Central memory CD8-positive, alpha-beta T cell (primary cell): ENCODE data around the gene ANKRD11.
A peak's percentile ranks its signal among the peaks of the same experiment; 100 is the strongest.
"Not testable (repeated sequence)": the region's sequence is repeated elsewhere in the genome, so short reads cannot be mapped to it uniquely, and the experiment has no call there.

ENCODE experiments used
- ATAC-seq: fragments of 150-1000 bp; cut with Tn5 transposase; replicated peaks from 2 replicates; pipeline ENCODE4 v1.10.0; 2022; ENCODE audit warnings: mild to moderate bottlenecking, moderate FRiP score, moderate number of reproducible peaks; ENCODE audit not compliant: poor library complexity, severe bottlenecking; ENCODE audit errors: extremely low read depth
- DNase-seq, 2 donors: peaks; one replicate each; pipeline ENCODE4 v3.0.0; 2021; ENCODE audit warnings: low spot score in 2 of 2
- H3K27ac Mint-ChIP-seq: one replicate; pipeline ENCODE4 v1.8.0; 2022; ENCODE audit warnings: low read depth, mild to moderate bottlenecking, moderate library complexity, mixed read lengths
- H3K27me3 Mint-ChIP-seq: one replicate; pipeline ENCODE4 v1.8.0; 2022; ENCODE audit warnings: mixed read lengths
- H3K36me3 Mint-ChIP-seq: one replicate; pipeline ENCODE4 v1.8.0; 2022; ENCODE audit warnings: mild to moderate bottlenecking, moderate library complexity, mixed read lengths; ENCODE audit not compliant: insufficient read depth
- H3K4me1 Mint-ChIP-seq: one replicate; pipeline ENCODE4 v1.8.0; 2022; ENCODE audit warnings: mixed read lengths
- H3K4me3 Mint-ChIP-seq: one replicate; pipeline ENCODE4 v1.8.0; 2022; ENCODE audit warnings: mild to moderate bottlenecking, moderate library complexity, mixed read lengths
- H3K9me3 Mint-ChIP-seq: one replicate; pipeline ENCODE4 v1.8.0; 2022; ENCODE audit warnings: mixed read lengths

ANKRD11 gene

DNA sequence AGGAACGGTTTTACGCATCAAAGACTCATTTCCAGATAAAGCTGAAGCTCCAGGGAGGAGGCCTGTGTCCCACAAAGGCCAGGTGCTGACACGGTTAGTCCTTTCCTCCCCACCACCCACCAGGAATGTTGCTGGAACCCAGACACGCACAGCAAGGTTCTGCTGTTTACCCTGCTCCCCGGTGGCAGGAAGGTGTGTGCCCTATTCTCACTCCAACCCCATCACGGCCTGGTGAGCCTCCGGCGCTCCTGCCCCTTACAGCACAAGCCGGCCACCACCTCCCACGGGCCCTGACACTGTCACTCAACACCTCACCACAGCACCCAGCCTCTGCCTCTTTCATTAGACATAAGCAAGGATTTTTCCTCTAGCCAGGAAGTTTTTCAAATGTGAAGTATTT lies 47.8 kb downstream of the ANKRD11 start:
- H3K27ac Mint-ChIP-seq, result peak overlapping the region; percentile 79
- ATAC-seq (no peak), DNase-seq (no peak)
- no peaks in the 10 kb centered on the region for H3K27me3 Mint-ChIP-seq
- H3K36me3 Mint-ChIP-seq, result peaks cover 34% of the 10 kb centered on the region
- H3K9me3 Mint-ChIP-seq, result no peaks in the 10 kb centered on the region
- H3K4me3 Mint-ChIP-seq, result peak overlapping the region; percentile 55
- peaks cover 93% of the 10 kb centered on the region for H3K4me1 Mint-ChIP-seq

- no peak for ATAC-seq
- Mint-ChIP-seq H3K27ac (no peak overlapping the region), H3K27me3 (no peaks in the 10 kb centered on the region), H3K36me3 (peaks cover 44% of the 10 kb centered on the region), H3K4me1 (peaks cover 86% of the 10 kb centered on the region), H3K9me3 (no peaks in the 10 kb centered on the region), H3K4me3 (no peak overlapping the region)
- no peak for DNase-seq
These were observed 50.7 kb downstream of the ANKRD11 start for GRCh38 chr16:89439659-89440058.

GRCh38 chr16:89437991-89438390 lies 52.4 kb downstream of the ANKRD11 start:
- Mint-ChIP-seq H3K27me3 (no peaks in the 10 kb centered on the region), H3K9me3 (no peaks in the 10 kb centered on the region), H3K4me3 (peak overlapping the region; percentile 38), H3K27ac (peak overlapping the region; percentile 68), H3K36me3 (peaks cover 48% of the 10 kb centered on the region), H3K4me1 (peaks cover 70% of the 10 kb centered on the region)
- ATAC-seq (no peak), DNase-seq (no peak)

DNA sequence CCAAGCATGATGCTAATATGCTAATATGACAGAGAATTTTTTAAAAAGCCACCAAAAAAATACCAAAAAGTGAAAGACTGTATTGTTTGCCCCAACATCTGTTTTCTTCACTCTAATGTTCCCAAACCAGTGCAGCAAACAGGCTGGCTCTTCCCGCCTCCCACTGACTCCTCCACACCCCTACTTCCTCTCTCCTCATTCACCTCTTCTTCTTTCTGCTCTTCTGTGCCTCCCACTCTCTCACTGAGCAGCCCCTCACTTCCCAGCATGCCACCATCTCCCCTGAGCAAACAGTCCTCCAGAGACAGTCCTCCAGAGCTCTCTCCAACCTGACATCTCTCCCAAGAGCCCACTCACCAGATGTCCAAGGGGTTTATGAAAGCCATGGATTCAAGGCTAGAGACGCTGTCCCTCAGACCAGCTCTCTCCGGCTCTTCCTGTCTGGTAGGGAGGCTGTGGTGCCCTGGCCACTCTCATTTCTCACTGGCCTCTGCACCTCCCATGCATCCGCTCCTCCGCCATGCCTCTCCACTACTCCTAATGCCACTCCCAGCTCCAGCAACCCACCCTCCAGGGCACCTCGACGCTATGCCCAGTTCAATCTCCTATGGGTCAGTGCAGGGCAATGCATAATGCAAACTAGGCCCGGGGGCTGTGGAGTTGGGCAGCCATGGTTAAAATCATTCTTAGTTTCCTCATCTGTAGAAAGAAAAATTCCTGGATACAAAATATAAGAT lies 52.9 kb downstream of the ANKRD11 start:
- H3K27ac Mint-ChIP-seq, result peak overlapping the region; percentile 68
- H3K4me3 Mint-ChIP-seq, result peak overlapping the region; percentile 38
- H3K36me3 Mint-ChIP-seq, result peaks cover 45% of the 10 kb centered on the region
- no peak for DNase-seq
- no peaks in the 10 kb centered on the region for H3K27me3 Mint-ChIP-seq
- H3K4me1 Mint-ChIP-seq, result peaks cover 65% of the 10 kb centered on the region
- H3K9me3 Mint-ChIP-seq, result no peaks in the 10 kb centered on the region
- ATAC-seq, result no peak

- Mint-ChIP-seq H3K4me3 (peak overlapping the region; percentile 68), H3K27ac (peak overlapping the region; percentile 75), H3K4me1 (peaks cover 54% of the 10 kb centered on the region), H3K27me3 (no peaks in the 10 kb centered on the region), H3K36me3 (peaks cover 42% of the 10 kb centered on the region), H3K9me3 (no peaks in the 10 kb centered on the region)
- DNase-seq, result no peak
- ATAC-seq, result no peak
These were observed 54.0 kb downstream of the ANKRD11 start for GRCh38 chr16:89436366-89436765.

GRCh38 chr16:89435059-89435458 lies 55.3 kb downstream of the ANKRD11 start:
- H3K27me3 Mint-ChIP-seq, ATAC-seq, DNase-seq, H3K9me3 Mint-ChIP-seq: not testable (repeated sequence)
- peaks cover 41% of the 10 kb centered on the region for H3K4me1 Mint-ChIP-seq
- peak overlapping the region; percentile 68 for H3K4me3 Mint-ChIP-seq
- H3K36me3 Mint-ChIP-seq, result peaks cover 37% of the 10 kb centered on the region
- H3K27ac Mint-ChIP-seq, result peak overlapping the region; percentile 75

DNA sequence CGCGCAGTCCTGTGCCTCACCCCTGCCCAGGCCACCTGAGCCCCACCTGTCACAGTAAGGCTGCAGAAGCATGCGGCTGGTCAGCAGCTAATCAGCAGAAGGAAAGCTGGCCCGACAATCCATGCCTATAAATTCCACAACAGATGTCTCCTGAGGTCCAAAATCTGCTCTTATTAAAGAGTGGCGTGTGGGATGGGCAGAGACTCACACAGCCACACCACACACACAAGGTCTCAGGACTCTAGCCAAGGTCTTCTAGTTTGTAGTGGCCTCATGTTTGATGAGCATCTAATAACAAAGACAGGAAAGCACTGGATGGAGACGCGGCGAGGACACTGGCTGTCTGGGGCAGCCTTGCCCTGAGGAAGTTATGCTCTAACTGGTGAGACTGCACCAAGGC lies 55.9 kb downstream of the ANKRD11 start:
- DNase-seq (no peak), ATAC-seq (no peak)
- peaks cover 35% of the 10 kb centered on the region for H3K4me1 Mint-ChIP-seq
- H3K4me3 Mint-ChIP-seq, result peak overlapping the region; percentile 6
- no peaks in the 10 kb centered on the region for H3K27me3 Mint-ChIP-seq
- H3K36me3 Mint-ChIP-seq, result peaks cover 35% of the 10 kb centered on the region
- H3K27ac Mint-ChIP-seq, result no peak overlapping the region
- H3K9me3 Mint-ChIP-seq, result no peaks in the 10 kb centered on the region

- H3K36me3 Mint-ChIP-seq, result peaks cover 32% of the 10 kb centered on the region
- H3K9me3 Mint-ChIP-seq, DNase-seq, H3K4me3 Mint-ChIP-seq, H3K27ac Mint-ChIP-seq, H3K27me3 Mint-ChIP-seq, ATAC-seq: not testable (repeated sequence)
- H3K4me1 Mint-ChIP-seq, result peaks cover 28% of the 10 kb centered on the region
These were observed 56.9 kb downstream of the ANKRD11 start for GRCh38 chr16:89433363-89433984.

GRCh38 chr16:89431630-89432029 lies 58.7 kb downstream of the ANKRD11 start:
- H3K27ac Mint-ChIP-seq, result no peak overlapping the region
- no peak for ATAC-seq
- H3K4me3 Mint-ChIP-seq, result no peak overlapping the region
- H3K27me3 Mint-ChIP-seq, result no peaks in the 10 kb centered on the region
- DNase-seq, result no peak
- H3K9me3 Mint-ChIP-seq, result no peaks in the 10 kb centered on the region
- peaks cover 18% of the 10 kb centered on the region for H3K4me1 Mint-ChIP-seq
- peaks cover 28% of the 10 kb centered on the region for H3K36me3 Mint-ChIP-seq

DNA sequence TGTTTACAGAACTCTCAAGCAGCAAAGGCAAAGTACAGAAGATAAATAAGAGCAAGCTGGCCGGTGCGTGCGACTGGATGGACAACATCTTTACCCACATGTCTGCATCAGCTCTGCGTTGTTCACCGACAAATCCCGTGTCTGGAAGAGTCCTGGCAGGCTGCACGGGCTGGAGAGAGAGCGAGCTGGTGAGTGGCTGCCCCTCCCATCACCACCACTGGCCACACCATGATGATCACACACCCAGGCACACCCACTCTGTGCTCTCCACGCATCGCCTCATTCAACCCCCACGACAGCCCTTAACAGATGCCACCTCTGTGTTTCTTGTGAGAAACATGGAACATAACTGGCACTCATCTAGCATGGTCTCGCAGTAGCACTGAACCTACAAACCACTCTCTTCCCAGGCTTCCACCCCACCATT lies 59.2 kb downstream of the ANKRD11 start:
- ATAC-seq (no peak), DNase-seq (no peak)
- Mint-ChIP-seq H3K4me3 (no peak overlapping the region), H3K27ac (no peak overlapping the region), H3K4me1 (peaks cover 22% of the 10 kb centered on the region), H3K27me3 (no peaks in the 10 kb centered on the region), H3K36me3 (peaks cover 30% of the 10 kb centered on the region), H3K9me3 (no peaks in the 10 kb centered on the region)

GRCh38 chr16:89430436-89431157 lies 59.8 kb downstream of the ANKRD11 start:
- ATAC-seq (no peak), DNase-seq (no peak)
- H3K4me1 Mint-ChIP-seq, result peaks cover 22% of the 10 kb centered on the region
- no peak overlapping the region for H3K27ac Mint-ChIP-seq
- H3K4me3 Mint-ChIP-seq, result no peak overlapping the region
- H3K36me3 Mint-ChIP-seq, result peaks cover 27% of the 10 kb centered on the region
- H3K27me3 Mint-ChIP-seq, result no peaks in the 10 kb centered on the region
- H3K9me3 Mint-ChIP-seq, result no peaks in the 10 kb centered on the region

- not testable (repeated sequence) for H3K27me3 Mint-ChIP-seq, DNase-seq, H3K9me3 Mint-ChIP-seq, ATAC-seq, H3K27ac Mint-ChIP-seq, H3K4me3 Mint-ChIP-seq
- H3K4me1 Mint-ChIP-seq, result peaks cover 36% of the 10 kb centered on the region
- peaks cover 17% of the 10 kb centered on the region for H3K36me3 Mint-ChIP-seq
These were observed 61.8 kb downstream of the ANKRD11 start for GRCh38 chr16:89428605-89429004.
